Smooth muscle cell (in vitro differentiated cells): Measurements from ENCODE around the gene VN1R4. TPM values are rescaled to one million over a fixed set of nuclear protein-coding genes. Genes with fewer than 3 reads are reported as not detected.

Experiments
- DNase-seq: peaks from one replicate; lab custom pipeline; 2025; ENCODE audit not compliant: unreplicated experiment; lab: John Stamatoyannopoulos, UW
- H2AFZ ChIP-seq: fragments of 200-600 bp; sonication (generic); 2 replicates; pipeline ENCODE4 v1.6.0; 2016; ENCODE audit warnings: antibody characterized with exemption, low read depth, mild to moderate bottlenecking
- H3F3A ChIP-seq: fragments of 200-600 bp; sonication (generic); 2 replicates; pipeline ENCODE4 v1.6.0; 2017; ENCODE audit warnings: antibody characterized with exemption, low read depth
- H3K27ac ChIP-seq: fragments of 200-600 bp; sonication (generic); 2 replicates; pipeline ENCODE4 v1.5.1; 2016; ENCODE audit warnings: low read depth, mild to moderate bottlenecking
- H3K27me3 ChIP-seq: fragments of 200-600 bp; sonication (generic); 2 replicates; pipeline ENCODE4 v1.6.1; 2016; ENCODE audit warnings: low read depth, mild to moderate bottlenecking
- H3K36me3 ChIP-seq: fragments of 200-600 bp; sonication (generic); 2 replicates; pipeline ENCODE4 v1.5.1; 2016; ENCODE audit warnings: low read depth
- H3K4me1 ChIP-seq: fragments of 200-600 bp; sonication (generic); 2 replicates; pipeline ENCODE4 v1.5.1; 2016; ENCODE audit warnings: low read depth
- H3K4me2 ChIP-seq: fragments of 200-600 bp; sonication (generic); 2 replicates; pipeline ENCODE4 v1.6.0; 2016; ENCODE audit warnings: mild to moderate bottlenecking
- H3K4me3 ChIP-seq: fragments of 200-600 bp; sonication (generic); 2 replicates; pipeline ENCODE4 v1.5.1; 2016; ENCODE audit warnings: mild to moderate bottlenecking
- H3K79me2 ChIP-seq: fragments of 200-600 bp; sonication (generic); 2 replicates; pipeline ENCODE4 v1.6.0; 2016; ENCODE audit warnings: low read depth, mild to moderate bottlenecking
- H3K9ac ChIP-seq: fragments of 200-600 bp; sonication (generic); 2 replicates; pipeline ENCODE4 v1.6.0; 2016; ENCODE audit warnings: low read depth
- H3K9me3 ChIP-seq: fragments of 200-600 bp; sonication (generic); replicated peaks from 2 replicates; pipeline ENCODE4 v1.5.1; 2016; ENCODE audit warnings: low read depth
- H4K20me1 ChIP-seq: fragments of 200-600 bp; sonication (generic); 2 replicates; pipeline ENCODE4 v1.6.0; 2016; ENCODE audit warnings: low read depth
- CTCF ChIP-seq: fragments of 200-600 bp; sonication (generic); IDR thresholded peaks from 2 replicates; pipeline ENCODE4 v1.5.1; 2017; ENCODE audit warnings: borderline replicate concordance, mild to moderate bottlenecking, antibody characterized with exemption; ENCODE audit not compliant: insufficient read depth, poor library complexity, severe bottlenecking
- WGBS: methylation state at CpG from one replicate; pipeline ENCODE4 v1.1.7; 2016; ENCODE audit warnings: low lambda C conversion rate; 5-methylcytosine and 5-hydroxymethylcytosine counted together
- polyA plus RNA-seq: library from polyadenylated mRNA; unstranded; fragments of >200 nt; fragmentation: Nextera tagmentation; extraction: Ambion mirVana; gene quantifications from 2 replicates; pipeline ENCODE4 v1.2.1, GENCODE V29; 2016
- total RNA-seq: library from RNA; depleted of rRNA; stranded (reverse); fragments of >200 nt; gene quantifications from 2 replicates; pipeline ENCODE4 v1.2.3, GENCODE V29; 2014

Gene VN1R4
- total and polyA plus RNA-seq, 2 experiments from 2014 or later: not detected

DNA sequence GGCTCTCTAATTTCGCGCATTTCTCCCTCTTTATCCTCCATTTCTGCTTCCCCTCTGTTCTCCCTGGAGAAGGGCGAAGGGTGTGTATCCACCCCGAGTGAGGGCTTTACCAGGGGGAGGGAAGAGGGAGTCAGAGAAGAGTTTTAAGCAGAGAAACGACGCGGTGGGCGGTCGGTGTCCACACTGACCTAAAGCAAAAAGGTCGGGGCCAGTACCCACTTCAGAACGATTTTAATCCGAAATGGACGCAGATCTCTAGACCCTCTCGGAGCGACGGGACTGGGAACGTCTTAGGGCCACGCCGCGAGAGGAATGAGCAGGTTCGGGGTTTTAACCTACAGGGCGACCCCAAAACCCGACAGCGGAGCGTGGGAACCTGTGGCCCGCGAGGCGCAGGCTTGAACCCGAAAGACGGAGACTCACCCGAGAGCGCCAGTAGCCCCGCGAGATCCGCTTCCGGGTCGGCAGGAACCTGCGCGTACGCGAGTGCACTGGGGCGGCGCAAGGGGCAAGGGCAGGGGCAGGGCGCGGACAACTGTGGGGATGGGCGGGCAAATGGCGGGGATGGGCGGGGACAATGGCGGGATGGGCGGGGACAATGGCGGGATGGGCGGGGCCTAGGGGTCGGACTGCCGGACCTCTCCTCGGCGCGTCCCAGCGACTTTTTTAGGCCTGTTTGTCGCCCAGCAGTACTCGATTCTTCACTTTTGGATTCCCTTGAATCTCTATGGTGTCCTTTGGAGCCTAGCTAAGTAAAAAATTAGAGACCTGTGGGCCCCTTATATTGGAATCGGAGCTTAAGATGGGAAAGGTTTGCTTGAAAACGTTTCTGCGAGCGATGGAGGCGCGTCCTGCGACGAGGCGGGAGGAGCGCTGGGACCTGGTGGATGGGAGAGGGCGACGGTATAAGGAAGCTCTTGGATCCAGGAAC lies 12.8 kb downstream of the VN1R4 start, which contains the start of gene ZNF677:
Gene ZNF677 (minus strand): TSS at position 463 of the 931 bp plus-strand sequence. CDS start 3,323 bp downstream, outside the sequence.
- Histone ChIP-seq H3K79me2 (no peaks in the 10 kb centered on the region), H3K9ac (peak within 1 kb of the TSS; percentile 79), H3K4me2 (peak within 1 kb of the TSS; percentile 90), H3K4me1 (peaks cover 6% of the 10 kb centered on the region), H2AFZ (peak within 1 kb of the TSS; percentile 100), H3K4me3 (peak within 1 kb of the TSS; percentile 97), H3K9me3 (peaks cover 17% of the 10 kb centered on the region), H3K27me3 (no peaks in the 10 kb centered on the region), H3K36me3 (peaks cover 30% of the 10 kb centered on the region), H3F3A (peaks cover 4% of the 10 kb centered on the region), H4K20me1 (no peaks in the 10 kb centered on the region), H3K27ac (no peak within 1 kb of the TSS)
- 5% methylated on average over 56 of the region's 72 CpGs for WGBS
- peak; percentile 37 for DNase-seq
- no peak for TF ChIP-seq CTCF

GRCh38 chr19:53246498-53246897 lies 21.0 kb downstream of the VN1R4 start:
- Histone ChIP-seq H3K36me3 (peaks cover 90% of the 10 kb centered on the region), H3K27me3 (no peaks in the 10 kb centered on the region), H3K9ac (no peak overlapping the region), H3K4me1 (no peaks in the 10 kb centered on the region), H2AFZ (no peak overlapping the region), H4K20me1 (no peaks in the 10 kb centered on the region), H3K9me3 (peaks cover 47% of the 10 kb centered on the region), H3K79me2 (no peaks in the 10 kb centered on the region), H3K4me3 (no peak overlapping the region), H3K4me2 (no peak overlapping the region), H3K27ac (no peak overlapping the region), H3F3A (no peaks in the 10 kb centered on the region)
- no peak for TF ChIP-seq CTCF
- WGBS: 97% methylated on average over 1 of the region's 1 CpG
- DNase-seq: no peak

DNA sequence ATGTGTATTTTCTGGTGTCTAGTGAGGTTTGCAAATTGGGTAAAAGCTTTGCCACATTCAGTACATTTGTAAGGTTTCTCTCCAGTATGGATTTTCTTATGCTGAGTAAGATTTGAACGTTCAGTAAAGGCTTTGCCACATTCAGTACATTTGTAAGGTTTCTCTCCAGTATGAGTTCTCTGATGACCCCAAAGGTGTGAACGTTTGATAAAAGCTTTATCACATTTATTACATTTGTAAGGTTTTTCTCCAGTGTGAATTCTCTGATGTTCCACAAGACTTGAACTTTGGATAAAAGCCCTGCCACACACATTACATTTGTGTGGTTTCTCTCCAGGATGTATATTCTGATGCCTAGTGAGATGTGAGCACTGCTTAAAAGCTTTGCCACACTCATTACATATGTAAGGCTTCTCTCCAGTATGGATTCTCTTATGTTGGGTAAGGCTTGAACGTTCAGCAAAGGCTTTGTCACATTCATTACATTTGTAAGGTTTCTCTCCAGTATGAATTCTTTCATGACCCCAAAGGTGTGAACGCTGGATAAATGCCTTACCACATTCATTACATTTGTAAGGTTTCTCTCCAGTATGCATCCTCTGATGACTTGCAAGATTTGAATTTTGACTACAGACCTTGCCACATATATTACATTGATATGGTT lies 30.3 kb downstream of the VN1R4 start:
- Histone ChIP-seq H3K9ac (no peak overlapping the region), H2AFZ (no peak overlapping the region), H3K27ac (no peak overlapping the region), H4K20me1 (no peaks in the 10 kb centered on the region), H3F3A (no peaks in the 10 kb centered on the region), H3K4me2 (no peak overlapping the region), H3K36me3 (peaks cover 51% of the 10 kb centered on the region), H3K9me3 (peaks cover 64% of the 10 kb centered on the region), H3K79me2 (no peaks in the 10 kb centered on the region), H3K27me3 (no peaks in the 10 kb centered on the region), H3K4me1 (no peaks in the 10 kb centered on the region), H3K4me3 (no peak overlapping the region)
- no peak for TF ChIP-seq CTCF
- no peak for DNase-seq
- WGBS: 94% methylated on average over 4 of the region's 4 CpGs
